Mucosa of gallbladder (tissue), 1 donor: Measurements from ENCODE around the gene ACTL10. TPM values are rescaled to one million over a fixed set of nuclear protein-coding genes. Genes with fewer than 3 reads are reported as not detected.

Source experiments
- DNase-seq: peaks from one replicate; pipeline ENCODE4 v3.0.0-alpha.2; 2020; ENCODE audit warnings: low spot score
- total RNA-seq: library from RNA; stranded (reverse); gene quantifications from one replicate; pipeline ENCODE4 v1.2.1, GENCODE V29; 2021
- donor health status: DM: no; HTN: no; CAD: no.

ACTL10 gene
- total RNA-seq, 1 donor from 2014 or later = 4.8 TPM

GRCh38 chr20:33677991-33678702 lies 11.4 kb downstream of the ACTL10 start:
- no peak for DNase-seq

GRCh38 chr20:33679758-33680485 lies 13.2 kb downstream of the ACTL10 start:
- DNase-seq = no peak

DNA sequence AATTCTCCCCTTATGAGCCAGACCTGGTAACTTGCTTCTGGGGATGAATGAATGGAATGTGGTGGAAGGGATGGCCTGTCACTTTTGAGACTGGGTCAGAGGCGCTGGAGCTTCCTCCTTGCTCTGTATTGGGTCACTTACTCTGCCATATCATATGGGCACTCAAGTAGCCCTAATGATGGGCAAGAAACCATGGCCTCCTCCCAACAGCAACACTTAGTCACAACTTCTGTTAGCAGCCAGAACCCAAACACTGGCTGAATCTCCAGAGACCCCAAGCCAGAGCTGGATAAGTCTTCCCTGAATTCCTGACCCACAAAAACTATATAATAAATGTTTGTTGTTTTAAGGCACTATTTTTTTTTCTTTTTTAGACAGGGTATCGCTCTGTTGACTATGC lies 13.9 kb downstream of the ACTL10 start:
- DNase-seq = no peak

GRCh38 chr20:33681288-33681687 lies 14.5 kb downstream of the ACTL10 start:
- no peak for DNase-seq

DNA sequence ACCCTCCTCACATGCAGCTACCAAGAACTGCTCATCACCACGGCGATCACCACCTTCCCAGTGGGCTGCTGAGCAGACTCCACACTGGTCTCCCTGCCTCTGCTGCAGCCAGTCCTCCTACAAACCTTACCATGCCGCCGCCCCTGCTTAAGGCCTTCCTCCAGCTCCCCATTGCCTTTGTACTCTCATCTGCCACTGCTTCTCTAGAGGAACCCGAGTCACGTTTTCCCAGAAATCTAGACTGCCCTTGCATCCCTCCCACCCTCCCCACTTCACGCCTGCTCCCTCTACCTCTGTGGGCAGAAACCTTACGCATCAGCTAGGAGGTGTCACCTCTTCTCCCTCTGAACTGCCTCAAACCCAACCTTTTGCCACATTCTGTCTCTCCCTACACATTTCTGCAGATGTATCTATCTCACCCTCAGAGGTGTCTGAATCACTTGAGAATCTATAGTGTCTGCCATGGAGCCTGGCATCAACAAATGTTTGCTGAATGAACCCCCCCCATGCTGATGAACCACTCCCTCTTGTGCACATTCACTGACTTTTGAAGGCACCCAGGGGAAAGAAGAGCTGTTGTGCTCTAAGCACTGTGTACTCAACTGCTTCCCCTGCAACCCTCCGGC lies 15.1 kb downstream of the ACTL10 start:
- DNase-seq = no peak

GRCh38 chr20:33684533-33685327 lies 18.0 kb downstream of the ACTL10 start:
- DNase-seq = no peak

DNA sequence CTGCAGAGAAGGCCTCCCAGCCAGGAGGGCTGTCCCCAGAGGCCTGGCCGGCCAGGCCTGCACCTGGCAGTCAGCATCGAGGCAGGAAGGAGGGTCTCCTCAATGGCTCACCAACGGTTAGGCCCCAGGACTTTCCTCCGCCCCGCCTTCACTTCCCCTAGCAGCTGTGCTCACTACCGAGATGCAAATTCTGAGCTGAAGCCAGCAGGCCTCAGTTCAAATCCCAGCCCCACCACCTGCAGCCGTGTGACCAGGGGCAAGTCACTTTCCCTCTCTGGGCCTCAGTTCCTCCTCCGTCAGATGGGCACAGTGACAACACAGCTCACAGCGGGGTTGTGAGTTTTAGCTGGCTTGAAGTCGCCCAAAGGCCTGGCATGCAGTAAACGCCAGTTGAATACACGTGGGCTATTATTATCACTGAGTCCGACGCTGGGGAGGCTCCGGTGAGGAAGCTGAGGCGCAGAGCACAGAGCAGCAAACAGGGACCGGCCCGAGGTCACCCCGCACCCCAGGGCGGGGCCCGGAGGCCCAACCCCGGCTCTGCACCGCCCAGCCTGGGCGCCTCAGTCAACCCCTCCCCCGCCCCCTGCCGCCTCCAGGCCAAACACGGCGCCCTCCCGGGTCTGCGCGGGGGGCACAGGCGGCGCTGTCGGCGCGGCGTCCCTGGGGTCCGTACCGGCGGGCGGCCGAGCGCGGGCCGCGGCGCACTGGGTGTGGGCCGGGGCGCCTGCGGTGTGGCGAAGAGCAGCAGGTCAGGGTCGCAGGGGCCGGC lies 18.8 kb downstream of the ACTL10 start:
- DNase-seq = no peak

GRCh38 chr20:33686100-33686983 lies 19.6 kb downstream of the ACTL10 start, which contains the start of gene E2F1:
E2F1 (minus strand) TSS chr20:33686385; CDS start chr20:33686264, 121 bp downstream.
- peak; percentile 96 for DNase-seq

DNA sequence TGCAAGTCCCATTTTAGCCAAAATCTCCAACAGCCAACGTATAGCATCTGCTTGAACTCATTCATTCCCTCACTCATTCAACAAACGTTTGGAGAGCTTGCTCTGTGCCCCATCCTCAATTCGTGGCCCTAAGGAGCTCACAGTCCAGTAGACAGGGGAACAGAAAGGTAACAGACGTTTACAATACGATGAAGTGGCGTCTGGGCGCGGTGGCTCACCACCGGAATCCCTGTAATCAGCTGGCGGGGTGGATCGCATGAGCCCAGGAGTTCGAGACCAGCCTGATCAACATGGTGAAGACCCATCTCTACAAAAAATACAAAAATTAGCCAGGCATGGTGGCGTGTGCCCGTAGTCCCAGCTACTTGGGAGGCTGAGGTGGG lies 20.2 kb downstream of the ACTL10 start:
- DNase-seq = no peak

GRCh38 chr20:33687370-33687915 lies 20.7 kb downstream of the ACTL10 start:
- DNase-seq = no peak

DNA sequence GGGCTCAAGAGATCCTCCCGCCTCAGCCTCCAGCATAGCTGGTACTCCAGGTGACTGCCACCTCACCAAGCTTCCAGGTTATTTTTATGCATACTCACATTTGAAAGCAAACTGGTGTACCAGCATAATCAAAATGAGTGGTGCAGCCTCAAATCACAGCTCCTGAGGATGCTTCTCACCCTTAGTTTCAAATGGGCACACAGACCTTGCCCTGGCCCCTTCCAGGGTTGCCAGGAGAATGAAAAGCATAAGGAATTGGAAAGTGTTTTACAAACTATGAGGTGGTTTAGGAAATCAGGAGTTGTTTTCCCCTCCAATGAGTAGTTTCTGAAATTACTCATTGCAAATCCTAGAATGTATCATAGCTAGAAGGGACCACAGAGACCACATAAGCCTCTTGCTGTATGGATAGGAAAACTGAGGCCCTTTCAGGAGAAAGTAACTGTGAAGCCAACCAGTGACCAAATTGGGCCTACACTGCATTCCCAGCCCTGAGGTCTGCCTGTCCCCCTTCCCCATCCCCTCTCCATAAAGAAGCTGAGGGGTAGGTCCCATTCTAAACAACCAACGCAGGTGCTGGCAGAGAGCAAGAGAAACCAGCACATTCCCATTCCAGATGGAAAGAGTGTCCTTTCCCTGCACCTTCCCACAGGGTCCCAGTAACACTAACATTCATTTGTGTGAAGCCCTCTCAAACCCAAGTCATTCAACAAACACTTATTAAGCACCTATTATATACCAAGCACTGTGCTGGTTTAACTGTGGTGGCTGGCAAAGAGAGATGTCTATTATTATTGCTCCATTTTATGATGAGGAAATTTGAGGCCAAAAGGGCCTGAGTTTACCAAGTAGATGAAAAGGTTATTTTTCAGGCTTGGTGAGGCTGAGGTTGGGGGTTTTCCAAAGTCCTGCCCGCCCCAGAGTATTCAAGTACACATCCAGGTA lies 21.5 kb downstream of the ACTL10 start:
- no peak for DNase-seq

GRCh38 chr20:33688938-33689424 lies 22.2 kb downstream of the ACTL10 start:
- DNase-seq = no peak

DNA sequence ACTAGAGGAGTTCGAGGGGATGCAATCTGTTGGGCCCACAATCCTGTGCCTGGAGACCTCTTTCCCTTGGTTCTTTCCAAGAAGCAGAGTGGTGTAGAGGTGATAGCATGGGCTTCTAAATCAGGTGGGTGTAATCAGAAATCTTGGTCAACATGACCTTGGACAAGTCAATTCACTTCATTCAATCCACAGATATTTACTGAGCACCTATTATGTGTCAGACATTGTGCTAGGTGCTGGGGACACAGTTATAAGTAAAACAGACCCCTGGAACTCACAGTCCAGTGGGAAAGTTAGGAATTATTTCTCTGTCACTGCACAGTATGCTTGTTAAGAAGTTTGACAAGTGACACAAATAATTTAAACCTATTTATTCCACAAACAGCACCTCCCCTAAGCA lies 22.8 kb downstream of the ACTL10 start:
- no peak for DNase-seq

GRCh38 chr20:33689973-33690372 lies 23.2 kb downstream of the ACTL10 start:
- DNase-seq = no peak

DNA sequence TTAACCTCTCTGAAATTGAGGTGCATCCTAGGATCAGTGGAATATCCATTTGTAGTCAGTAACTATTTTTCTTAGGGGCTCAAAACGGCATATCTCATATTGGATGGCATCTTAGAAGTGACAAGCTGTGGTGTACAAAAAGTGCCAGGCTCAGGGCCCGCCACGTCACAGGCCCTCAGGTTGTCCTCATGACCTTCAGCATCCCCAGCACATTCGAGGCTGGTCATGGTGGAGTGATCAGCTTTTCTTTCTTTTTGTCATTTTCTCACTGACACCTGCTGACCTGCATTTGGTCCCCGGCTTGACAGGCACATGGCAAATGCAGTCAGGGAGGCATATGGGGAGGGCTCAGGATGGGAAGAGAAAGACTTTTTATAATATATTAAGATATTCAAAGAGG lies 26.5 kb downstream of the ACTL10 start:
- DNase-seq = no peak

- peak; percentile 45 for DNase-seq
Measured at GRCh38 chr20:33693741-33694638, 27.2 kb downstream of the ACTL10 start.

DNA sequence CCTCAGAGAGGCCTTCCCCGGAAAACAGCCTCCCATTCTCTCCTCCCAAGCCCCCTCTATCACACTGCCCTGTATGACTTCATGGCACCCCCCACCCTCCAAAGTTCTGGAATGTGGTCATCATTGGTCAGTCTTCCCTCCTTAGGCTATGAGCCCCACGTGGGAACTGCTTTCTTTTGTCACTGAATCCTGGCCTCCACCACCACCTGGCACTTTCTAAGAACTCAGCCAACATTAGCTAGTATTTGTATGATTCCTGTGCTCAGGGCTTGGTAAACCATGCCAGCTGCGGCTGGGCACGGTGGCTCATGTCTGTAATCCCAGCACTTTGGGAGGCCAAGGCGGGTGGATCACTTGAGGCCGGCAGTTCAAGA lies 27.9 kb downstream of the ACTL10 start:
- no peak for DNase-seq

DNA sequence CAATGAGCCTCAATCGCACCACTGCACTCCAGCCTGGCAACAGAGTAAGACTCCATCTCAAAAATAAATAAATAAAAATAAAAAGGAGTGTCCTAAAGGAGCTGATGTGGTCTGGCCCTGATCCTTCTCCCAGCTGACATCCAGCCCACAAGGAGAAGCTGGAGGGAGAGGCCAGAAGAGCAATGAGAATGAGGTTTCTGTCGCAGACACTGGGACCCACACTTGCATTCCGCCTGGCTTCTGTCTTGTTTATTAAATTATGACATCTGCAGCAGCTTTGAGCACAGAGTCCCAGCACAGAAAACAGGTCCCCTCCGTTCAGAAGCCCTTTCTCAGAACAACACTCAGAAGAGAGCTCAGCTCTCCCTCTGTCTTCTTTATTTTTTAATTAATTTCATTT lies 29.7 kb downstream of the ACTL10 start:
- no peak for DNase-seq
